GM23248 (cell line): ENCODE measurements around the gene FOXS1. TPM values are rescaled to one million over a fixed set of nuclear protein-coding genes. Genes with fewer than 3 reads are reported as not detected.

ENCODE experiments used
- DNase-seq: peaks from one replicate; pipeline ENCODE4 v3.0.0-alpha.2; 2015
- H2AFZ ChIP-seq: fragments of 200-600 bp; sonication (generic); 2 replicates; pipeline ENCODE4 v1.6.1; 2016; ENCODE audit warnings: antibody characterized with exemption
- H3F3A ChIP-seq: fragments of 200-600 bp; sonication (generic); 2 replicates; pipeline ENCODE4 v1.6.1; 2016; ENCODE audit warnings: mild to moderate bottlenecking, antibody characterized with exemption, mixed run types; ENCODE audit not compliant: insufficient read depth
- H3K27ac ChIP-seq: fragments of 200-600 bp; sonication (generic); 2 replicates; pipeline ENCODE4 v1.5.1; 2016; ENCODE audit warnings: mild to moderate bottlenecking
- H3K27me3 ChIP-seq: fragments of 200-600 bp; sonication (generic); replicated peaks from 2 replicates; pipeline ENCODE4 v1.6.1; 2016; ENCODE audit warnings: mild to moderate bottlenecking; ENCODE audit not compliant: insufficient read depth
- H3K36me3 ChIP-seq: fragments of 200-600 bp; sonication (generic); 2 replicates; pipeline ENCODE4 v1.6.1; 2016; ENCODE audit warnings: low read depth, mild to moderate bottlenecking
- H3K4me1 ChIP-seq: fragments of 200-600 bp; sonication (generic); 2 replicates; pipeline ENCODE4 v1.6.1; 2016; ENCODE audit warnings: mild to moderate bottlenecking; ENCODE audit not compliant: insufficient read depth
- H3K4me2 ChIP-seq: fragments of 200-600 bp; sonication (generic); one replicate; pipeline ENCODE4 v1.6.1; 2016; ENCODE audit warnings: mild to moderate bottlenecking; ENCODE audit not compliant: unreplicated experiment
- H3K4me3 ChIP-seq: fragments of 200-600 bp; sonication (generic); 2 replicates; pipeline ENCODE4 v1.5.1; 2016; ENCODE audit warnings: mild to moderate bottlenecking
- H3K79me2 ChIP-seq: fragments of 200-600 bp; sonication (generic); 2 replicates; pipeline ENCODE4 v1.6.1; 2016; ENCODE audit warnings: mild to moderate bottlenecking; ENCODE audit not compliant: insufficient read depth
- H3K9ac ChIP-seq: fragments of 200-600 bp; sonication (generic); 2 replicates; pipeline ENCODE4 v1.6.1; 2016; ENCODE audit warnings: mild to moderate bottlenecking
- H3K9me2 ChIP-seq: fragments of 200-600 bp; sonication (generic); 2 replicates; pipeline ENCODE4 v1.6.1; 2016; ENCODE audit warnings: mixed run types, mild to moderate bottlenecking, moderate library complexity; ENCODE audit not compliant: insufficient read depth
- H3K9me3 ChIP-seq: fragments of 200-600 bp; sonication (generic); one replicate; pipeline ENCODE4 v1.6.1; 2017; ENCODE audit warnings: low read depth
- H4K20me1 ChIP-seq: fragments of 200-600 bp; sonication (generic); 2 replicates; pipeline ENCODE4 v1.6.0; 2016; ENCODE audit not compliant: insufficient read depth
- EZH2 ChIP-seq: fragments of 200-600 bp; sonication (generic); IDR thresholded peaks from 2 replicates; pipeline ENCODE4 v1.6.1; 2018; ENCODE audit warnings: antibody characterized with exemption, mild to moderate bottlenecking; ENCODE audit not compliant: insufficient read depth, poor library complexity, severe bottlenecking
- EZH2phosphoT487 ChIP-seq: fragments of 200-600 bp; sonication (generic); IDR thresholded peaks from 2 replicates; pipeline ENCODE4 v1.6.1; 2018; ENCODE audit warnings: antibody characterized with exemption, moderate library complexity, mild to moderate bottlenecking, low read depth; ENCODE audit not compliant: insufficient read depth
- WGBS, 2 experiments: methylation state at CpG; one replicate each; pipeline ENCODE4 v1.1.6; 2015 to 2017; ENCODE audit warnings: low lambda C conversion rate in 2 of 2, low coverage in 1 of 2; ENCODE audit errors: missing lambda C conversion rate in 2 of 2; 5-methylcytosine and 5-hydroxymethylcytosine counted together
- in situ Hi-C: fragments of 300-500 bp; cut with MboI; formaldehyde crosslinking; loops from 2 replicates; pipeline ENCODE4 v1.15.0; 2020
- polyA plus RNA-seq: library from polyadenylated mRNA; unstranded; fragments of >200 nt; fragmentation: Nextera tagmentation; extraction: Ambion mirVana; gene quantifications from 2 replicates; pipeline ENCODE4 v1.2.1, GENCODE V29; 2016
- total RNA-seq: library from RNA; depleted of rRNA; stranded (reverse); fragments of >200 nt; shearing (Covaris generic); gene quantifications from 2 replicates; pipeline ENCODE4 v1.2.3, GENCODE V29; 2014

The FOXS1 gene
- total and polyA plus RNA-seq, 2 experiments from 2014 or later, result not detected

GRCh38 chr20:31811796-31812728, 33.3 kb downstream of the FOXS1 start:
- Histone ChIP-seq H2AFZ (no peak overlapping the region), H3K4me2 (no peak overlapping the region), H3K79me2 (no peaks in the 10 kb centered on the region), H3K9me3 (no peaks in the 10 kb centered on the region), H3K4me3 (no peak overlapping the region), H3K27me3 (no peaks in the 10 kb centered on the region), H3K4me1 (peaks cover 19% of the 10 kb centered on the region), H3K27ac (no peak overlapping the region), H3K36me3 (no peaks in the 10 kb centered on the region), H3K9ac (no peak overlapping the region), H3K9me2 (no peaks in the 10 kb centered on the region), H3F3A (peaks cover 30% of the 10 kb centered on the region), H4K20me1 (no peaks in the 10 kb centered on the region)
- 81 to 82% methylated on average over 15 of the region's 15 CpGs for WGBS, 2 experiments
- in situ Hi-C loops, result no loop called here
- TF ChIP-seq EZH2phosphoT487 (no peak), EZH2 (no peak)
- peak; percentile 43 for DNase-seq

GRCh38 chr20:31811198-31811597, 34.2 kb downstream of the FOXS1 start:
- DNase-seq, result no peak
- H3K27ac ChIP-seq, result no peak overlapping the region
- H3K9me2 ChIP-seq, result no peaks in the 10 kb centered on the region
- H3K4me1 ChIP-seq, result peaks cover 19% of the 10 kb centered on the region
- H3K9ac ChIP-seq, result peak overlapping the region; percentile 37; the same call in 1 of the 2 replicates
- H2AFZ ChIP-seq, result no peak overlapping the region
- H3K79me2 ChIP-seq, result no peaks in the 10 kb centered on the region
- no peak overlapping the region for H3K4me3 ChIP-seq
- no peak overlapping the region for H3K4me2 ChIP-seq
- H3F3A ChIP-seq, result peaks cover 30% of the 10 kb centered on the region
- no peaks in the 10 kb centered on the region for H3K36me3 ChIP-seq
- in situ Hi-C loops, result no loop called here
- no peaks in the 10 kb centered on the region for H3K9me3 ChIP-seq
- no peak for TF ChIP-seq EZH2phosphoT487
- no peak for TF ChIP-seq EZH2
- H3K27me3 ChIP-seq, result no peaks in the 10 kb centered on the region
- H4K20me1 ChIP-seq, result no peaks in the 10 kb centered on the region
- 97 to 99% methylated on average over 4 of the region's 4 CpGs for WGBS, 2 experiments

- Histone ChIP-seq H3K9me3 (no peaks in the 10 kb centered on the region), H4K20me1 (no peaks in the 10 kb centered on the region), H3F3A (peaks cover 30% of the 10 kb centered on the region), H3K36me3 (no peaks in the 10 kb centered on the region), H3K9ac (no peak overlapping the region), H3K9me2 (no peaks in the 10 kb centered on the region), H3K4me2 (no peak overlapping the region), H3K4me3 (no peak overlapping the region), H3K27ac (peak overlapping the region; percentile 38), H3K27me3 (no peaks in the 10 kb centered on the region), H2AFZ (no peak overlapping the region), H3K4me1 (peaks cover 19% of the 10 kb centered on the region), H3K79me2 (no peaks in the 10 kb centered on the region)
- WGBS, 2 experiments, result 84 to 89% methylated on average over 3 of the region's 3 CpGs
- TF ChIP-seq EZH2, result no peak
- TF ChIP-seq EZH2phosphoT487, result no peak
- in situ Hi-C loops, result no loop called here
- no peak for DNase-seq
These were observed 35.7 kb downstream of the FOXS1 start for GRCh38 chr20:31809661-31810060.

- DNase-seq, result peak; percentile 51
These were observed 36.9 kb downstream of the FOXS1 start for GRCh38 chr20:31808481-31808880.

More at GRCh38 chr20:31808481-31808880, 36.9 kb downstream of the FOXS1 start:
- H3F3A ChIP-seq, result peaks cover 30% of the 10 kb centered on the region
- no peaks in the 10 kb centered on the region for H3K36me3 ChIP-seq
- H4K20me1 ChIP-seq, result no peaks in the 10 kb centered on the region
- H3K9me3 ChIP-seq, result no peaks in the 10 kb centered on the region
- H3K9me2 ChIP-seq, result no peaks in the 10 kb centered on the region
- H3K79me2 ChIP-seq, result no peaks in the 10 kb centered on the region
- no peaks in the 10 kb centered on the region for H3K27me3 ChIP-seq
- H3K4me1 ChIP-seq, result peaks cover 19% of the 10 kb centered on the region
- no peak overlapping the region for H3K9ac ChIP-seq
- WGBS, 2 experiments, result 56 to 64% methylated on average over 3 of the region's 3 CpGs
- H3K27ac ChIP-seq, result no peak overlapping the region
- H2AFZ ChIP-seq, result no peak overlapping the region
- no peak overlapping the region for H3K4me2 ChIP-seq
- in situ Hi-C loops, result no loop called here
- TF ChIP-seq EZH2 (no peak), EZH2phosphoT487 (no peak)
- H3K4me3 ChIP-seq, result no peak overlapping the region
